Gastrocnemius medialis (tissue), 4 donors: ENCODE measurements around the gene TK2. TPM values are rescaled to one million over a fixed set of nuclear protein-coding genes. Genes with fewer than 3 reads are reported as not detected.
A peak's percentile ranks its signal among the peaks of the same experiment; 100 is the strongest.

Experiments
- ATAC-seq, 2 donors: fragments of 150-250 bp; one replicate each; pipeline ENCODE4 v1.9.1; 2016
- DNase-seq, 2 donors: peaks; one replicate each; pipeline ENCODE4 v3.0.0-alpha.2; 2019
- H3K27ac ChIP-seq, 4 donors: fragments of 200-600 bp; sonication (generic); 1 replicate in 1 of 4; 2 replicates in 3 of 4; pipeline ENCODE4 v1.5.1; 2016 to 2018; ENCODE audit warnings: mild to moderate bottlenecking in 2 of 4, moderate library complexity in 1 of 4
- H3K27me3 ChIP-seq, 3 donors: fragments of 200-600 bp; sonication (generic) in 2 of 3; 1 replicate in 1 of 3; 2 replicates in 2 of 3; pipeline versions ENCODE4 v1.5.1 to v1.6.0; 2016 to 2019; ENCODE audit warnings: mild to moderate bottlenecking in 1 of 3, moderate library complexity in 1 of 3
- H3K36me3 ChIP-seq, 2 donors: fragments of 200-600 bp; sonication (generic) in 1 of 2; one replicate each; pipeline ENCODE4 v1.5.1; 2017 to 2018
- H3K4me1 ChIP-seq, 2 donors: fragments of 200-600 bp; sonication (generic) in 1 of 2; one replicate each; pipeline ENCODE4 v1.5.1; 2016 to 2017; ENCODE audit warnings: mild to moderate bottlenecking in 2 of 2
- H3K4me3 ChIP-seq, 4 donors: fragments of 200-600 bp; sonication (generic) in 3 of 4; 1 replicate in 1 of 4; 2 replicates in 3 of 4; pipeline ENCODE4 v1.5.1; 2016 to 2019; ENCODE audit warnings: mild to moderate bottlenecking in 2 of 4
- H3K9me3 ChIP-seq, 3 donors: fragments of 200-600 bp; sonication (generic) in 2 of 3; 1 replicate in 1 of 3; 2 replicates in 2 of 3; pipeline ENCODE4 v1.5.1; 2016 to 2019
- POLR2A ChIP-seq, 2 donors: fragments of 450-650 bp; IDR thresholded peaks; one replicate each; pipeline ENCODE4 v1.6.1; 2017; ENCODE audit warnings: antibody characterized with exemption in 2 of 2, mild to moderate bottlenecking in 2 of 2, moderate library complexity in 2 of 2
- in situ Hi-C, 4 donors: fragments of 200-750 bp; cut with MboI; loops; one replicate each; pipeline versions ENCODE4 v1.15.0 to v1.8.0; 2017; ENCODE audit warnings: low sequenced_read_pairs in 4 of 4
- intact Hi-C: fragments of 100-400 bp; cut with DNase I; formaldehyde crosslinking; loops from one replicate; pipeline ENCODE4 v1.15.1; 2023; ENCODE audit warnings: low total_unique reads
- total RNA-seq, 4 donors: library from RNA; depleted of rRNA; stranded (reverse); fragments of >200 nt; gene quantifications; one replicate each; pipeline versions ENCODE4 v1.1.0 to v1.2.3, GENCODE V29; 2016
- TF ChIP-seq, protein P1 (sequence below), 5 experiments: fragments of 450-650 bp in 3 of 5; fragments of 200-600 bp in 2 of 5; sonication (generic) in 2 of 5; IDR thresholded peaks in 4 of 5; conservative IDR thresholded peaks in 1 of 5; 1 replicate in 4 of 5; 2 replicates in 1 of 5; pipeline ENCODE4 v1.5.1; 2016 to 2019; ENCODE audit warnings: antibody characterized with exemption in 5 of 5, mild to moderate bottlenecking in 3 of 5, moderate library complexity in 3 of 5

Gene TK2
- total RNA-seq, 4 donors from 2014 or later: 10.6 to 22.7 (median 15.5) TPM

DNA sequence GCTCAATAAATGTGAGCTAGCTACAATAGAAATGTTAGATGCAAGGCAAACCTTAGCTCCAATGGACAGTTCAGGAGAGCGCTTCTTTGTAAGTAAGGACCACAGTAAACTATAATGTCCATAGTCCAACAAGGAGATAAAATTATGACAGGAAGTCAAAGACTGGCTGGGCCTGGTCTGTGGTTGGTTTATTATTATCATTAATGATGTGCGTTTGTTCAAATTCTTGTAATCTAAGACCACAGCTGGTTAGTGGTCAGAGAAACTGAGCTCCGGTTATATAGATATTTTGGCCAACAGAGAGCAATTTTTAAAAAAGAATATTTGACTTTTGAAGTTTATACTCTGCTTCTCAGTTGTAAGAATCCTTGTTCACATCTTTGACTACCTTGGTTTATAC, 24.6 kb upstream of the TK2 start:
- no peak overlapping the region for H3K4me3 ChIP-seq
- no peaks in the 10 kb centered on the region for H3K36me3 ChIP-seq
- H3K9me3 ChIP-seq: no peaks in the 10 kb centered on the region
- in situ Hi-C loops: no loop called here
- H3K27me3 ChIP-seq: peaks cover 13 to 29% (median 20%) of the 10 kb centered on the region in 3 donors
- intact Hi-C loops: no loop called here
- TF ChIP-seq, protein P1, sequence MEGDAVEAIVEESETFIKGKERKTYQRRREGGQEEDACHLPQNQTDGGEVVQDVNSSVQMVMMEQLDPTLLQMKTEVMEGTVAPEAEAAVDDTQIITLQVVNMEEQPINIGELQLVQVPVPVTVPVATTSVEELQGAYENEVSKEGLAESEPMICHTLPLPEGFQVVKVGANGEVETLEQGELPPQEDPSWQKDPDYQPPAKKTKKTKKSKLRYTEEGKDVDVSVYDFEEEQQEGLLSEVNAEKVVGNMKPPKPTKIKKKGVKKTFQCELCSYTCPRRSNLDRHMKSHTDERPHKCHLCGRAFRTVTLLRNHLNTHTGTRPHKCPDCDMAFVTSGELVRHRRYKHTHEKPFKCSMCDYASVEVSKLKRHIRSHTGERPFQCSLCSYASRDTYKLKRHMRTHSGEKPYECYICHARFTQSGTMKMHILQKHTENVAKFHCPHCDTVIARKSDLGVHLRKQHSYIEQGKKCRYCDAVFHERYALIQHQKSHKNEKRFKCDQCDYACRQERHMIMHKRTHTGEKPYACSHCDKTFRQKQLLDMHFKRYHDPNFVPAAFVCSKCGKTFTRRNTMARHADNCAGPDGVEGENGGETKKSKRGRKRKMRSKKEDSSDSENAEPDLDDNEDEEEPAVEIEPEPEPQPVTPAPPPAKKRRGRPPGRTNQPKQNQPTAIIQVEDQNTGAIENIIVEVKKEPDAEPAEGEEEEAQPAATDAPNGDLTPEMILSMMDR (IDR thresholded peaks at IDR 0.05 in 4 of 5, conservative IDR thresholded peaks at IDR 0.05 in 1 of 5): no peak
- no peak for TF ChIP-seq POLR2A (IDR thresholded peaks at IDR 0.05)
- peaks cover 13 to 14% of the 10 kb centered on the region in 2 donors for H3K4me1 ChIP-seq
- H3K27ac ChIP-seq: no peak overlapping the region
- DNase-seq (no peak), ATAC-seq (no peak)

DNA sequence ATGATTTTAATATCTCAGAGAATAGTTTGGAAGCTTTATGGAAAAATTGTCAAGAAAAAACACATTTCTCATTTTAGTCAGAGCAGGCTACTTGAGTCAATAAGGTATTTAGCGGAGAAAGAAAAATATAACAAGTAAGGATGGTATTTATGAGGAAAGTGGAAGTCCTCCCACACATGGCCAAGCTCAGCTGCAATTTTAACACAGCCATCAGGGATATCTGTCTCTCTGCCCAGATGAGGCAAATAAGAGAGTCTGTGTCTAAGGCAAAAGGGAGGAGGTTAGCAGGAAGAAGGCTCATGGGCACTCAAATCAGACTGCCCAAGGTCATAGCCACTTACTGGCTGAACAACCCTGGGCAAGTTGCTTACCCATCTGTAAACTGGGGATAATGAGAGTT, 24.2 kb upstream of the TK2 start:
- no peaks in the 10 kb centered on the region for H3K36me3 ChIP-seq
- H3K4me1 ChIP-seq: peaks cover 9 to 13% of the 10 kb centered on the region in 2 donors
- intact Hi-C loops (no loop called here), in situ Hi-C loops (no loop called here)
- ATAC-seq: no peak
- no peak overlapping the region for H3K27ac ChIP-seq
- TF ChIP-seq POLR2A (IDR thresholded peaks at IDR 0.05): no peak
- TF ChIP-seq, protein P1 (IDR thresholded peaks at IDR 0.05 in 4 of 5, conservative IDR thresholded peaks at IDR 0.05 in 1 of 5): no peak
- no peaks in the 10 kb centered on the region for H3K9me3 ChIP-seq
- DNase-seq: no peak
- H3K4me3 ChIP-seq: no peak overlapping the region
- H3K27me3 ChIP-seq: peaks cover 13 to 26% (median 20%) of the 10 kb centered on the region in 3 donors

DNA sequence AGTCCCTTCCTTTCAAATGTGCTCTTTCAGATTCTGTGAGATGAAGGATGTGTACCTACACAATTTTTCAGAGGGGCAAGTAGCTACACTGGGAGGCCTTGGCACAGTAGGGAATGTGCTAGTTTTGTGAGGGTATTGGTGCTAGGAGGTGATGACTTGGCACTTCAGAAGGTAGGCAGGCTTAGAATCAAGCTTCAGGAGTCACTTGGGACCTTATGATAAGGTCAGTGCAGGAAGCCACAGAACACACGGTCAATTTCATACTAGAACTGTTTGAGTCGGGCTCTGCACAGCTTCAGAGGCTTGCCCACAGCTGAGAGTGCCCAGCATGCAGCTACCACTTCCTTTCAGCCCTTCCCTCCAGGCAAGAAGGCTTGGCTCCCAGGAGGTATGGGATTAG, 22.4 kb upstream of the TK2 start:
- Histone ChIP-seq H3K27ac (no peak overlapping the region), H3K27me3 (peaks cover under 1 to 13% (median 4%) of the 10 kb centered on the region in 3 donors), H3K36me3 (no peaks in the 10 kb centered on the region), H3K4me3 (no peak overlapping the region), H3K4me1 (no peaks in the 10 kb centered on the region), H3K9me3 (no peaks in the 10 kb centered on the region)
- ATAC-seq (no peak), DNase-seq (no peak)
- TF ChIP-seq, protein P1 (IDR thresholded peaks at IDR 0.05 in 4 of 5, conservative IDR thresholded peaks at IDR 0.05 in 1 of 5): no peak
- in situ Hi-C loops: no loop called here
- intact Hi-C loops: no loop called here

DNA sequence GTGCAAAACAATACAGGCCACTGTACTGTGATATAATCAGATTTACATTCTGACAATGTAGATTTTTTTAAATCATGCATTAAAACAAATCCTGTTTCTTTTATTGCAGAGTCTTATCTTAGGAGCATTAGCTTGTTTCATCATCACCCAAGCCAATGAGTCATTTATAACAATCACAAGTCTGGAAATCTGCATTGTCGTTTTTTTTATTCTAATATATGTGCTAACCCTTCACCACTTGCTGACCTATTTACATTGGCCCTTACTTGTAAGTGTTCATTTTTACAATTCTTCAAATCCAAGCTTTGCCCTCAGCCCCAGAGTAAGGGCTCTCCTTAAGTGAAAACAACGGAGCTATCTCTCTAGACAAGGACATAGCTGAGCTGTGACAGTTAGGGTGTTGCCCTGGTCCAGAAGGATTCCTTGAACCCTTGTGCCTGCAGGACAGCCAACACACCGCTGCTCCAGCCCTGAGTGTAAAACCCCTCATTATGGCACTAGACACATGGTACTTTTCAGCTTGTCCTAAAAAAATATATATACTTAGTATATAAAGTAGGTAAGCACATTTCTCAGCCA, 20.0 kb upstream of the TK2 start:
- Histone ChIP-seq H3K4me1 (no peaks in the 10 kb centered on the region), H3K9me3 (no peaks in the 10 kb centered on the region), H3K4me3 (no peak overlapping the region), H3K27me3 (no peaks in the 10 kb centered on the region), H3K36me3 (peaks cover 0 to 7% of the 10 kb centered on the region in 2 donors), H3K27ac (no peak overlapping the region)
- ATAC-seq: peak in 1 of 2 donors; percentile 42
- no peak for DNase-seq
- in situ Hi-C loops (no loop called here), intact Hi-C loops (no loop called here)
- TF ChIP-seq, protein P1 (IDR thresholded peaks at IDR 0.05 in 4 of 5, conservative IDR thresholded peaks at IDR 0.05 in 1 of 5): no peak
- TF ChIP-seq POLR2A (IDR thresholded peaks at IDR 0.05): no peak

DNA sequence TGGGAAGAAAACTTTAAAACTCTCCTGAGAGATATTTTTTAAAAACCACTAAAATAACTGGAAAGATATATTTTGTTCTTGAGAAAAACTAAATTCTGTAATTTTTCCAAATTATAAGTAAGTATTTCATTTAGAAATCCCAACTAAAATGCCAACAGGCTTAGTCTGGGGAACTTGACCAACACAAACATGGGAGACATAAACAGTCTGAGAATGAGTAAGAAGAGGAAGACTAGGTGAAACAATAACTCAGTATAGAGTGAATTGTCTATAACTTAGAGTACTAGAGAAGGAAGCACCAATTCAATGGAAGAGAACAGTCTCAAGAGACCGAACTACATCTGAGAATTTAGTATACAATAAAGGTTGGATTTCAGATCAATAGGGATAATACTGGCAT, 19.2 kb upstream of the TK2 start:
- peaks cover 0 to 7% of the 10 kb centered on the region in 2 donors for H3K36me3 ChIP-seq
- H3K4me1 ChIP-seq: no peaks in the 10 kb centered on the region
- H3K9me3 ChIP-seq: no peaks in the 10 kb centered on the region
- in situ Hi-C loops (no loop called here), intact Hi-C loops (no loop called here)
- H3K4me3 ChIP-seq: no peak overlapping the region
- no peaks in the 10 kb centered on the region for H3K27me3 ChIP-seq
- no peak overlapping the region for H3K27ac ChIP-seq
- ATAC-seq (no peak), DNase-seq (no peak)
- TF ChIP-seq, protein P1 (IDR thresholded peaks at IDR 0.05 in 4 of 5, conservative IDR thresholded peaks at IDR 0.05 in 1 of 5): no peak
- no peak for TF ChIP-seq POLR2A (IDR thresholded peaks at IDR 0.05)
